ENCODE measurements around the gene YKT6. TPM values are rescaled to one million over a fixed set of nuclear protein-coding genes. Genes with fewer than 3 reads are reported as not detected.

The YKT6 gene
- total and polyA plus RNA-seq, 2 experiments from 2014 or later = 33.5 to 114 TPM

- H4K20me1 ChIP-seq (replicated peaks; ENCODE audit: insufficient read depth) = no peaks in the 10 kb centered on the region; the same call in 1 of the 2 replicates
- TF ChIP-seq NANOG (IDR thresholded peaks at IDR 0.05; ENCODE audit: borderline replicate concordance) (no peak), ZNF462 (CRISPR knock-in tag; IDR thresholded peaks at IDR 0.05) (no peak), ZNF114 (CRISPR knock-in tag; IDR thresholded peaks at IDR 0.05) (no peak), STAT1 (IDR thresholded peaks at IDR 0.05; ENCODE audit: unreplicated experiment) (no peak), CTCF (conservative IDR thresholded peaks at IDR 0.05; ENCODE audit: low read depth in 2 of 2) (no peak), EZH2 (IDR thresholded peaks at IDR 0.05; ENCODE audit: low read depth, unreplicated experiment) (no peak), REST (IDR thresholded peaks at IDR 0.05; ENCODE audit: unreplicated experiment) (no peak), ZNF331 (CRISPR knock-in tag; IDR thresholded peaks at IDR 0.05; ENCODE audit: low read depth) (no peak), JUNB (IDR thresholded peaks at IDR 0.05; ENCODE audit: unreplicated experiment) (no peak), POLR2AphosphoS5 (IDR thresholded peaks at IDR 0.05; ENCODE audit: low read depth) (no peak), CREB1 (CRISPR knock-in tag; IDR thresholded peaks at IDR 0.05; ENCODE audit: low read depth) (no peak), ETS1 (IDR thresholded peaks at IDR 0.05) (no peak), EZH2phosphoT487 (IDR thresholded peaks at IDR 0.05; ENCODE audit: unreplicated experiment) (no peak)
- H3K9me2 ChIP-seq (ENCODE audit: insufficient read depth) = no peaks in the 10 kb centered on the region
- no peak overlapping the region for H2AFZ ChIP-seq
- H3K4me2 ChIP-seq = no peak overlapping the region
- Mint-ChIP-seq H3K4me1 (no peaks in the 10 kb centered on the region), H3K9me3 (peaks cover 8% of the 10 kb centered on the region), H3K27me3 (ENCODE audit: insufficient read depth, low read depth, poor library complexity) (peaks cover 15% of the 10 kb centered on the region), H3K27ac (no peak overlapping the region), H3K36me3 (ENCODE audit: low read depth) (no peaks in the 10 kb centered on the region; the same call in 2 of the 3 replicates), H3K4me3 (no peak overlapping the region)
- no peaks in the 10 kb centered on the region for H3K4me1 ChIP-seq (ENCODE audit: insufficient read depth)
- H3F3A ChIP-seq (replicated peaks; ENCODE audit: low read depth) = no peaks in the 10 kb centered on the region
- no peaks in the 10 kb centered on the region for H3K79me2 ChIP-seq (replicated peaks; ENCODE audit: insufficient read depth)
- no peak overlapping the region for H3K4me3 ChIP-seq
- H3K36me3 ChIP-seq (ENCODE audit: insufficient read depth) = no peaks in the 10 kb centered on the region
- ATAC-seq (no peak), DNase-seq (ENCODE audit: low spot score) (no peak)
- no peak overlapping the region for H3K27ac ChIP-seq (ENCODE audit: low read depth)
- H3K27me3 ChIP-seq (ENCODE audit: insufficient read depth) = no peaks in the 10 kb centered on the region
Measured at GRCh38 chr7:44257213-44257612, 56.4 kb downstream of the YKT6 start.
